A549 (cell line): ENCODE measurements around the gene FBXL7. TPM values are rescaled to one million over a fixed set of nuclear protein-coding genes. Genes with fewer than 3 reads are reported as not detected.

Source experiments
- ATAC-seq, 2 experiments: fragments of 200-7000 bp in 1 of 2; fragments of >200 bp in 1 of 2; cut with Nextera tagmentation in 1 of 2; cut with Tn5 transposase in 1 of 2; 3 replicates each; pipeline versions ENCODE4 v1.8.0 to v1.9.1; 2018 to 2020; ENCODE audit warnings: mild to moderate bottlenecking in 1 of 2, moderate library complexity in 1 of 2
- CTCF ChIA-PET: fragments of 300-600 bp; sonication (Branson Sonifier 250); formaldehyde crosslinking; extraction: SDS; loops from one replicate; lab custom pipeline; 2021; ENCODE audit warnings: antibody characterized with exemption, inconsistent platforms; lab: Yijun Ruan, JAX
- POLR2A ChIA-PET: fragments of 350-600 bp; formaldehyde crosslinking; extraction: SDS; loops from one replicate; lab custom pipeline; 2021; ENCODE audit warnings: antibody characterized with exemption, inconsistent platforms; lab: Yijun Ruan, JAX
- DNase-seq, 2 experiments: peaks; one replicate each; pipeline versions ENCODE4 v3.0.0 to v3.0.0-alpha.2; 2011 to 2016; ENCODE audit warnings: low read depth in 1 of 2, low spot score in 1 of 2
- FAIRE-seq: peaks from 2 replicates; lab custom pipeline; 2011; peaks lifted over from hg19 to GRCh38; lab: Jason Lieb, UNC
- H3K27ac ChIP-seq, 2 experiments: fragments of >200 bp; sonication (Bioruptor Twin); formaldehyde crosslinking; 3 replicates each; pipeline ENCODE4 v1.5.1; 2016 to 2017
- H3K4me1 ChIP-seq: fragments of >200 bp; sonication (Bioruptor Twin); formaldehyde crosslinking; 3 replicates; pipeline ENCODE4 v1.6.1; 2016
- H3K4me2 ChIP-seq: fragments of >200 bp; sonication (Bioruptor Twin); formaldehyde crosslinking; 3 replicates; pipeline ENCODE4 v1.6.1; 2016
- H3K4me3 ChIP-seq: fragments of >200 bp; sonication (Bioruptor Twin); formaldehyde crosslinking; 3 replicates; pipeline ENCODE4 v1.5.1; 2016
- H3K9me3 ChIP-seq: fragments of >200 bp; sonication (Bioruptor Twin); formaldehyde crosslinking; 3 replicates; pipeline ENCODE4 v1.6.1; 2016
- CBX2 ChIP-seq: fragments of 200-600 bp; sonication (generic); IDR thresholded peaks from 2 replicates; pipeline ENCODE4 v1.6.1; 2016; ENCODE audit warnings: low read depth, mild to moderate bottlenecking, borderline replicate concordance
- CHD2 ChIP-seq: fragments of 150-350 bp; IDR thresholded peaks from 2 replicates; pipeline ENCODE4 v1.6.1; 2014; ENCODE audit warnings: low read length; ENCODE audit not compliant: partially characterized antibody
- EHMT2 ChIP-seq: fragments of 200-600 bp; sonication (generic); IDR thresholded peaks from 2 replicates; pipeline ENCODE4 v1.6.1; 2016; ENCODE audit warnings: antibody characterized with exemption, low read depth, mild to moderate bottlenecking, moderate library complexity
- EP300 ChIP-seq, 2 experiments: fragments of >200 bp; sonication (Bioruptor Twin); formaldehyde crosslinking; IDR thresholded peaks; 2 replicates in 1 of 2; 3 replicates in 1 of 2; pipeline ENCODE4 v1.6.1; 2016 to 2017
- FOSB ChIP-seq: fragments of 250-450 bp; sonication (Bioruptor Pico); IDR thresholded peaks from 2 replicates; pipeline ENCODE4 v1.5.0; 2020; ENCODE audit warnings: mild to moderate bottlenecking, moderate library complexity
- GATA3 ChIP-seq: IDR thresholded peaks from 2 replicates; pipeline ENCODE4 v1.6.1; 2012; ENCODE audit warnings: borderline replicate concordance
- KDM5A ChIP-seq: fragments of 200-600 bp; sonication (generic); IDR thresholded peaks from 2 replicates; pipeline ENCODE4 v1.6.1; 2016; ENCODE audit warnings: antibody characterized with exemption, mild to moderate bottlenecking
- MAZ ChIP-seq: fragments of 150-350 bp; IDR thresholded peaks from 2 replicates; pipeline ENCODE4 v1.6.1; 2014; ENCODE audit warnings: antibody characterized with exemption, low read depth, low read length, borderline replicate concordance
- POLR2AphosphoS2 ChIP-seq: conservative IDR thresholded peaks from 2 replicates; pipeline ENCODE4 v1.6.1; 2012; ENCODE audit warnings: low read length, improper control_type of control experiment, inconsistent platforms
- RARB ChIP-seq: fragments of 250-450 bp; sonication (Bioruptor Pico); IDR thresholded peaks from 2 replicates; pipeline ENCODE4 v1.8.0; 2021; ENCODE audit warnings: mild to moderate bottlenecking, moderate library complexity
- RFX5 ChIP-seq: fragments of 450-650 bp; IDR thresholded peaks from 2 replicates; pipeline ENCODE4 v1.7.1; 2014; ENCODE audit warnings: antibody characterized with exemption, mild to moderate bottlenecking, moderate library complexity
- WGBS: methylation state at CpG from one replicate; pipeline ENCODE4 v1.1.6; 2017; ENCODE audit errors: missing lambda C conversion rate; 5-methylcytosine and 5-hydroxymethylcytosine counted together
- polyA plus RNA-seq, 4 experiments: library from polyadenylated mRNA; depleted of rRNA in 3 of 4; stranded (reverse); fragments of >200 nt; fragmentation: RNase III in 1 of 4; extraction: RNeasy Plus Mini Kit Qiagen cat#74134 plus additional on column Dnase treatment in 1 of 4; gene quantifications; 2 replicates in 3 of 4; 3 replicates in 1 of 4; pipeline ENCODE4 v1.2.3, GENCODE V29; 2011 to 2017
- TF ChIP-seq, protein P1 (sequence below): IDR thresholded peaks from 2 replicates; pipeline ENCODE4 v1.6.1; 2012
- TF ChIP-seq, protein P2 (sequence below): fragments of 150-350 bp; IDR thresholded peaks from 2 replicates; pipeline ENCODE4 v1.6.1; 2014; ENCODE audit warnings: low read depth, mild to moderate bottlenecking, low read length
- TF ChIP-seq, protein P3 (sequence below): fragments of 250-450 bp; sonication (Bioruptor Pico); IDR thresholded peaks from 2 replicates; pipeline ENCODE4 v1.5.0; 2021; ENCODE audit warnings: mild to moderate bottlenecking, moderate library complexity, borderline replicate concordance
- TF ChIP-seq, protein P4 (sequence below): fragments of >200 bp; sonication (Bioruptor Twin); formaldehyde crosslinking; IDR thresholded peaks from 3 replicates; pipeline ENCODE4 v1.6.1; 2016

The FBXL7 gene
- polyA plus RNA-seq, 2 of the 4 experiments (the other 2 are of a cell fraction), result 0.90 to 1.7 TPM

DNA sequence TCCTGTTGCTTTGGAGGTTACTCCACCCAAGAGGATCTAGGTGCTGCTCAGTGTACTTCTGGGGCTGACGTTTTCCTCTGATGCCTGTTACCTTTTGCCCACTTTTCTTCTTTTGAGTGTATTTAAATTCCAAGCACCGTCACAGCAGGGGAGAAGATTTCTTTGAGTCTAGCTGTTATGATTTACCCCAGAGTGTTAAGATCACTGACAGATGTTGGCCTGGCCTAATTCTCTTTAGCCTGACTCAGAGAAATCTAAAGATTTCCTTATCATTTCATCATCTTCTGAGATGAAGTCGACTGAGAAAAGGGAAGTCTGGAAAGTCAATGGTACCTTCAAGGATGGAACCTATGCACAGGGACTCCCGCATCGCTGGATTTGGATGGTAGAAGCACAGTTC, 191.5 kb downstream of the FBXL7 start:
- ChIA-PET POLR2A (no interaction called here), CTCF (interaction anchor here (1.3 kb wide), 1 partner anchor 9 kb away, joined by 4 read pairs; no protein-coding TSS in a partner anchor)
- TF ChIP-seq, protein P1, sequence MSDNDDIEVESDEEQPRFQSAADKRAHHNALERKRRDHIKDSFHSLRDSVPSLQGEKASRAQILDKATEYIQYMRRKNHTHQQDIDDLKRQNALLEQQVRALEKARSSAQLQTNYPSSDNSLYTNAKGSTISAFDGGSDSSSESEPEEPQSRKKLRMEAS, result no peak
- TF ChIP-seq POLR2AphosphoS2, result no peak
- no peak for TF ChIP-seq GATA3
- no peak for TF ChIP-seq CBX2
- H3K4me1 ChIP-seq, result no peaks in the 10 kb centered on the region
- H3K9me3 ChIP-seq, result no peaks in the 10 kb centered on the region
- H3K27ac ChIP-seq, result no peak overlapping the region
- ATAC-seq, result no peak
- no peak for FAIRE-seq
- DNase-seq, result no peak
- no peak overlapping the region for H3K4me3 ChIP-seq
- no peak overlapping the region for H3K4me2 ChIP-seq
- 47% methylated on average over 5 of the region's 5 CpGs for WGBS

DNA sequence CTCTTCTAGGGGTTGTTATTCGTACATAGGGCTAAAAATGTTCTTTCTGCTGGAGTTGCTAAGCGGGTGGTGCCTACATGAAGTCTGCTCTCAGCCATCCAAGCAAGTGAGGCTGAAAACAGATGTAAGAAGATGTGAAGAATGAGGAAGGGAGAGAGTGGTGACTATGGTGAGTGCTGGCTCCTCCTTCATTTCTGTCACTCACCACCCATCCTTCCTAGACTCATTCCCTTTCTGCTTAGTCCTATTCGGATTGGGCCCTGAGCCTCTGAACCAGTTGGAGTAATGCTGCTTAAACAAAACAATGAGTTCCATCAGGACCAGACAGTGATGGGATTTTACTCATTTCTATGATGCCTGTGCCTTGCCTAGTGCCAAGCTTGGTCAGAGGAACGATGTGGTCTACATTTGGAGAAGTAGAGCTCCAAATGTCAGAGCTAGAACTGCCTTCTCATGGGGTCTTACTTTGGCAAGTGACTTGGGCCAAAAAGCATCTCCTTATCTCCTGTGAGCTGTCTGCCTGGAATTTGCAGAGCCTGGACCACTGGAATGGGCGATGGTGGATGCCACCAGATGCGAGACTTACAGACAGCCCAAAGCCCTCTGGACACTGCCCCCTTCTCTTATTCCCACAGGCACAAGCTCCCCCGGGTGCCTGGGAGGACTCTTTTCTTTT, 192.9 kb downstream of the FBXL7 start:
- Histone ChIP-seq H3K4me3 (no peak overlapping the region), H3K4me2 (no peak overlapping the region), H3K9me3 (no peaks in the 10 kb centered on the region), H3K27ac (no peak overlapping the region), H3K4me1 (no peaks in the 10 kb centered on the region)
- 22% methylated on average over 7 of the region's 7 CpGs for WGBS
- no peak for DNase-seq
- ChIA-PET POLR2A (no interaction called here), CTCF (no interaction called here)
- TF ChIP-seq, protein P1, result no peak
- no peak for TF ChIP-seq RARB (CRISPR knock-in tag)
- TF ChIP-seq KDM5A, result no peak
- no peak for TF ChIP-seq CHD2
- no peak for TF ChIP-seq EP300 (IDR thresholded peaks at IDR 0.05)
- no peak for TF ChIP-seq EHMT2
- TF ChIP-seq FOSB (CRISPR knock-in tag), result no peak
- TF ChIP-seq, protein P2, sequence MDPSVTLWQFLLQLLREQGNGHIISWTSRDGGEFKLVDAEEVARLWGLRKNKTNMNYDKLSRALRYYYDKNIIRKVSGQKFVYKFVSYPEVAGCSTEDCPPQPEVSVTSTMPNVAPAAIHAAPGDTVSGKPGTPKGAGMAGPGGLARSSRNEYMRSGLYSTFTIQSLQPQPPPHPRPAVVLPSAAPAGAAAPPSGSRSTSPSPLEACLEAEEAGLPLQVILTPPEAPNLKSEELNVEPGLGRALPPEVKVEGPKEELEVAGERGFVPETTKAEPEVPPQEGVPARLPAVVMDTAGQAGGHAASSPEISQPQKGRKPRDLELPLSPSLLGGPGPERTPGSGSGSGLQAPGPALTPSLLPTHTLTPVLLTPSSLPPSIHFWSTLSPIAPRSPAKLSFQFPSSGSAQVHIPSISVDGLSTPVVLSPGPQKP, result no peak
- TF ChIP-seq, protein P3, sequence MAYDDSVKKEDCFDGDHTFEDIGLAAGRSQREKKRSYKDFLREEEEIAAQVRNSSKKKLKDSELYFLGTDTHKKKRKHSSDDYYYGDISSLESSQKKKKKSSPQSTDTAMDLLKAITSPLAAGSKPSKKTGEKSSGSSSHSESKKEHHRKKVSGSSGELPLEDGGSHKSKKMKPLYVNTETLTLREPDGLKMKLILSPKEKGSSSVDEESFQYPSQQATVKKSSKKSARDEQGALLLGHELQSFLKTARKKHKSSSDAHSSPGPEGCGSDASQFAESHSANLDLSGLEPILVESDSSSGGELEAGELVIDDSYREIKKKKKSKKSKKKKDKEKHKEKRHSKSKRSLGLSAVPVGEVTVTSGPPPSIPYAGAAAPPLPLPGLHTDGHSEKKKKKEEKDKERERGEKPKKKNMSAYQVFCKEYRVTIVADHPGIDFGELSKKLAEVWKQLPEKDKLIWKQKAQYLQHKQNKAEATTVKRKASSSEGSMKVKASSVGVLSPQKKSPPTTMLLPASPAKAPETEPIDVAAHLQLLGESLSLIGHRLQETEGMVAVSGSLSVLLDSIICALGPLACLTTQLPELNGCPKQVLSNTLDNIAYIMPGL, result no peak
- TF ChIP-seq, protein P4, sequence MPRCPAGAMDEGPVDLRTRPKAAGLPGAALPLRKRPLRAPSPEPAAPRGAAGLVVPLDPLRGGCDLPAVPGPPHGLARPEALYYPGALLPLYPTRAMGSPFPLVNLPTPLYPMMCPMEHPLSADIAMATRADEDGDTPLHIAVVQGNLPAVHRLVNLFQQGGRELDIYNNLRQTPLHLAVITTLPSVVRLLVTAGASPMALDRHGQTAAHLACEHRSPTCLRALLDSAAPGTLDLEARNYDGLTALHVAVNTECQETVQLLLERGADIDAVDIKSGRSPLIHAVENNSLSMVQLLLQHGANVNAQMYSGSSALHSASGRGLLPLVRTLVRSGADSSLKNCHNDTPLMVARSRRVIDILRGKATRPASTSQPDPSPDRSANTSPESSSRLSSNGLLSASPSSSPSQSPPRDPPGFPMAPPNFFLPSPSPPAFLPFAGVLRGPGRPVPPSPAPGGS, result no peak
- TF ChIP-seq MAZ, result no peak
- no peak for ATAC-seq
- FAIRE-seq, result no peak

DNA sequence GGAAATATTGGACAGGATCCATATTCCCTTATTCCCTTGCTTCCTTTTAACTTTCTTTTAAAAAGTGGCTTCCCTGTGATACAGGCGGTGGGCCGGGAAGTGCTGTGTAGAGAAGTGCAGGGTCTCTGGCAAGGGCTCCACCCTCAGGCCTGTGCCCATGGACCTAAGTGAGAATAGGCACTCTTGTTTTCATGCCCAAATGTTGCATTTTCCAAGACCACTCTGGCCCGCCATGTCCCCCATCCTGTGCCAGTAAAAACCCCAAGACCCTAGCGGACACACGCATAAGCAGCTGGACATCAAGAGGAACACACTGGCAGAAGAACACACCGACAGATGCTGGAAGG, 193.4 kb downstream of the FBXL7 start:
- no peak for TF ChIP-seq RFX5
- TF ChIP-seq EHMT2, result no peak
- 63% methylated on average over 6 of the region's 6 CpGs for WGBS
- Histone ChIP-seq H3K4me1 (no peaks in the 10 kb centered on the region), H3K9me3 (no peaks in the 10 kb centered on the region), H3K4me3 (no peak overlapping the region), H3K27ac (no peak overlapping the region), H3K4me2 (no peak overlapping the region)
- POLR2A ChIA-PET, result no interaction called here
- no peak for ATAC-seq
- FAIRE-seq, result no peak
- CTCF ChIA-PET, result no interaction called here
- DNase-seq, result no peak
